ENCODE measurements around the gene EDNRB. TPM values are rescaled to one million over a fixed set of nuclear protein-coding genes. Genes with fewer than 3 reads are reported as not detected.

EDNRB gene
- total RNA-seq, 1 donor from 2014 or later = not detected

GRCh38 chr13:77883328-77883727, 35.3 kb downstream of the EDNRB start:
- Mint-ChIP-seq H3K27ac (no peak overlapping the region), H3K4me3 (no peak overlapping the region), H3K9me3 (no peaks in the 10 kb centered on the region), H3K4me1 (no peaks in the 10 kb centered on the region), H3K36me3 (ENCODE audit: low read depth) (no peaks in the 10 kb centered on the region), H3K27me3 (peaks cover 4% of the 10 kb centered on the region)
- intact Hi-C loops (cut with micrococcal nuclease) = no loop called here
- no peak for DNase-seq

GRCh38 chr13:77878190-77878589, 40.4 kb downstream of the EDNRB start:
- intact Hi-C loops (cut with micrococcal nuclease) = no loop called here
- no peak overlapping the region for H3K4me3 Mint-ChIP-seq
- DNase-seq = no peak
- no peaks in the 10 kb centered on the region for H3K27me3 Mint-ChIP-seq
- H3K4me1 Mint-ChIP-seq = no peaks in the 10 kb centered on the region
- H3K9me3 Mint-ChIP-seq = no peaks in the 10 kb centered on the region
- no peaks in the 10 kb centered on the region for H3K36me3 Mint-ChIP-seq (ENCODE audit: low read depth)
- no peak overlapping the region for H3K27ac Mint-ChIP-seq

DNA sequence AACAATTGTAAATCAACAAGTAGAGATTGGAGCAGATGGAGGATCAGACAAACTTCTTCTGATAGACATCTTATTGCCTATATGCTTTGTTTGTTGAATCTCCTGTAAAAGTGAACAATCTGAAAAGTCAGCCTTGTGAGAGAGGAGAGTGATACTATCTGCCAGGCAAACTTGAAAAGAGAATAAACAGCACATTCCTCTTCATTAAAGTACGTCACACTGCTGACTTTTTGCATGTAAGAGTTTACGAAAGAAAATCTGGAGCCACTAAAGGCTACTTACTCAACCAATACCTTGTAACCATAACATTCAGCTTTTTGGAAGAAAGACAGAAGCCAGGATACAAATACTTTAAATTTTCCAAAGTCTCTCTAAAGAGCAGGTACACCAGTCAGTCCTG, 42.5 kb downstream of the EDNRB start:
- DNase-seq = no peak
- no peaks in the 10 kb centered on the region for H3K4me1 Mint-ChIP-seq
- peaks cover 3% of the 10 kb centered on the region for H3K9me3 Mint-ChIP-seq
- no peaks in the 10 kb centered on the region for H3K36me3 Mint-ChIP-seq (ENCODE audit: low read depth)
- H3K4me3 Mint-ChIP-seq = no peak overlapping the region
- peaks cover 3% of the 10 kb centered on the region for H3K27me3 Mint-ChIP-seq
- H3K27ac Mint-ChIP-seq = no peak overlapping the region
- intact Hi-C loops (cut with micrococcal nuclease) = no loop called here

GRCh38 chr13:77874406-77874805, 44.2 kb downstream of the EDNRB start:
- peaks cover 3% of the 10 kb centered on the region for H3K27me3 Mint-ChIP-seq
- intact Hi-C loops (cut with micrococcal nuclease) = no loop called here
- DNase-seq = no peak
- H3K9me3 Mint-ChIP-seq = peaks cover 4% of the 10 kb centered on the region
- no peaks in the 10 kb centered on the region for H3K4me1 Mint-ChIP-seq
- H3K27ac Mint-ChIP-seq = no peak overlapping the region
- no peak overlapping the region for H3K4me3 Mint-ChIP-seq
- H3K36me3 Mint-ChIP-seq (ENCODE audit: low read depth) = no peaks in the 10 kb centered on the region

- H3K36me3 Mint-ChIP-seq (ENCODE audit: low read depth) = peaks cover 2% of the 10 kb centered on the region
- no peak for DNase-seq
- H3K9me3 Mint-ChIP-seq = peaks cover 12% of the 10 kb centered on the region
- no peak overlapping the region for H3K4me3 Mint-ChIP-seq
- peaks cover 3% of the 10 kb centered on the region for H3K27me3 Mint-ChIP-seq
- H3K4me1 Mint-ChIP-seq = peaks cover 5% of the 10 kb centered on the region
- intact Hi-C loops (cut with micrococcal nuclease) = no loop called here
- no peak overlapping the region for H3K27ac Mint-ChIP-seq
Observed at GRCh38 chr13:77872995-77873394, 45.6 kb downstream of the EDNRB start.

DNA sequence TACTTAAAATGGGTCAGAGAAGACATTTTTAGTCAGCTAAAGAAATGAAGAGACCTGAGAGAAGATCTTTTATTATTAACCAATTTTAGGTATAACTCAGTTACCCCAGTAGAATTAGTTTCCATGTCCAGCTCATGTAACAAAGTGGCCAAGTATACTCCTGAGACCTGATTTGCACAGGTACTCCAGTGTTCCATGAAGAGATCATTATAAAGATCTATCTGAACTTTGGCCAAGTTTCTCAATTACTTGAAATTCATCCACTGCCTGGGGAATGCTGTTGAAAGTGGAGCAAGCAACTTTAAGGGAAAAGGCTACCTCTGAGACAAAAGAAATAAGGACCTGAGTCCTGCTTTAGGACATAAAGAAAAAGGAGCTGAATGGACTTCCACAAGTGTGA, 47.0 kb downstream of the EDNRB start:
- no peak overlapping the region for H3K27ac Mint-ChIP-seq
- DNase-seq = no peak
- H3K27me3 Mint-ChIP-seq = peaks cover 3% of the 10 kb centered on the region
- H3K4me1 Mint-ChIP-seq = peaks cover 5% of the 10 kb centered on the region
- no peak overlapping the region for H3K4me3 Mint-ChIP-seq
- peaks cover 2% of the 10 kb centered on the region for H3K36me3 Mint-ChIP-seq (ENCODE audit: low read depth)
- peaks cover 23% of the 10 kb centered on the region for H3K9me3 Mint-ChIP-seq
- intact Hi-C loops (cut with micrococcal nuclease) = no loop called here

DNA sequence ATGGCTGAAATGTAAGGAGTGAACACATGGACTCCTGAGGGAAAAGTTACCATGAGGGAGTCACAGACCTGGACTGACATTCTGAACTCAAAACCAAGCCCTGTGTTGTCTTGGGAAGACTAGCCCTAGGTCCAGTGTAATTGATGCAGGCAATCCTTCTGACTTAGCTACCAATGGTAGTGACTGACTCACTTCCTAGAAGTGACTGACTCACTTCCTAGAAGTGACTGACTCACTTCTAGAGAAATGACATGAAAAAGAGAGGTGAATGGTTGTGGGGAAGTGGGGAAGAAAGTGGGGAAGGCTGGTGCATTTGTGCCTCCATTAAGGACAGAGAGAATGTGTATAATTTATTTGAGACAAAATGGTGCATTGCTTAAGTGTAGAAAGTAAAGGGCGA, 49.9 kb downstream of the EDNRB start:
- no peak for DNase-seq
- Mint-ChIP-seq H3K9me3 (peaks cover 23% of the 10 kb centered on the region), H3K4me1 (peaks cover 5% of the 10 kb centered on the region), H3K27ac (no peak overlapping the region), H3K4me3 (no peak overlapping the region), H3K27me3 (peaks cover 5% of the 10 kb centered on the region), H3K36me3 (ENCODE audit: low read depth) (peaks cover 2% of the 10 kb centered on the region)
- intact Hi-C loops (cut with micrococcal nuclease) = no loop called here

- Mint-ChIP-seq H3K4me1 (peaks cover 5% of the 10 kb centered on the region), H3K27me3 (peaks cover 7% of the 10 kb centered on the region), H3K27ac (no peak overlapping the region), H3K4me3 (no peak overlapping the region), H3K36me3 (ENCODE audit: low read depth) (peaks cover 2% of the 10 kb centered on the region), H3K9me3 (peaks cover 23% of the 10 kb centered on the region)
- intact Hi-C loops (cut with micrococcal nuclease) = no loop called here
- no peak for DNase-seq
Observed at GRCh38 chr13:77866971-77867370, 51.7 kb downstream of the EDNRB start.

DNA sequence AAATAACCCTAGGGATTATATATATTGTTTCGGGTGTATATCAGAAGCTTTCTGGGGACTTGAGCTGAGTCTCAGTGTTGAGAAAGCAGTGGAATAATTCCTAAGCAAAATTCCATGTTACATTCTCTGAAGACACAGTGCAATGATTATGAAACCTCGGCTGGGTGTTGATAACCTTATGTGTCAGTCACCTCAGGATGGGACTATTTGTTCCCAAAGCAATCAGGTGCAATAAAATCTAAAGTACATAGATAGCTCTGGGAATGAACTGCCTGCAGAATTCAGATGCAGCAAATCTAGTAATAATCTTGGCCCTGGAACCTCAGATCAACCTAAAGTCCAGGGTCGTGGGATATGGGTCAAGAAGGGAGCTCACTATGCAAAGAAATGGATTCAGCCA, 53.0 kb downstream of the EDNRB start:
- H3K27ac Mint-ChIP-seq = no peak overlapping the region
- H3K27me3 Mint-ChIP-seq = peaks cover 4% of the 10 kb centered on the region
- peaks cover 18% of the 10 kb centered on the region for H3K9me3 Mint-ChIP-seq
- no peak for DNase-seq
- peaks cover 2% of the 10 kb centered on the region for H3K36me3 Mint-ChIP-seq (ENCODE audit: low read depth)
- H3K4me3 Mint-ChIP-seq = no peak overlapping the region
- peaks cover 5% of the 10 kb centered on the region for H3K4me1 Mint-ChIP-seq
- intact Hi-C loops (cut with micrococcal nuclease) = no loop called here

GRCh38 chr13:77863144-77863543, 55.5 kb downstream of the EDNRB start:
- Mint-ChIP-seq H3K4me3 (no peak overlapping the region), H3K36me3 (ENCODE audit: low read depth) (no peaks in the 10 kb centered on the region)

DNA sequence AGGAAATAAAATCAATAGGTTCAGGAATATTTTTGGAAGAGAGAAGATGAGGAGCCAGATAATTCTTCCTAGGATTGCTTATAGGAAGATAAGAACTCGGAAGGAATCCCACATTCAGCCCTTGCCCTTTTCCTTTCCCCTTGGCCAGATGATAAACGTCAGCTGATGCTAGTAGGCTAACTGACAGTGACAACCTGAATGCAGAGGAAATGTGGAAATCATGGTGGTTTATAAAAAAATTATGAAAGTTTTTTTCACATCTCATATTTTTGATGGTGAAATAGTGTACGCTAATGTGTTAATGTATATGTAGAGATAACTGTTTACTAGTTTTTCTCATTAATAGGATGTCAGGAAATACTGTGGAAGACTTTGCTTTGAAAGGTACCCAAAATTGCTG, 56.9 kb downstream of the EDNRB start:
- no peak overlapping the region for H3K4me3 Mint-ChIP-seq
- intact Hi-C loops (cut with micrococcal nuclease) = no loop called here
- no peak for DNase-seq

More at GRCh38 chr13:77863144-77863543, 55.5 kb downstream of the EDNRB start:
- H3K27me3 Mint-ChIP-seq = peaks cover 4% of the 10 kb centered on the region
- no peaks in the 10 kb centered on the region for H3K4me1 Mint-ChIP-seq
- no peak overlapping the region for H3K27ac Mint-ChIP-seq
- peaks cover 12% of the 10 kb centered on the region for H3K9me3 Mint-ChIP-seq
- intact Hi-C loops (cut with micrococcal nuclease) = no loop called here
- DNase-seq = no peak

GRCh38 chr13:77860507-77860981, 58.1 kb downstream of the EDNRB start:
- Mint-ChIP-seq H3K36me3 (ENCODE audit: low read depth) (no peaks in the 10 kb centered on the region), H3K4me3 (no peak overlapping the region), H3K27me3 (peaks cover 4% of the 10 kb centered on the region), H3K27ac (no peak overlapping the region), H3K9me3 (no peaks in the 10 kb centered on the region), H3K4me1 (no peaks in the 10 kb centered on the region)
- intact Hi-C loops (cut with micrococcal nuclease) = no loop called here
- no peak for DNase-seq

More for the DNA sequence above, 56.9 kb downstream of the EDNRB start:
- peaks cover 4% of the 10 kb centered on the region for H3K27me3 Mint-ChIP-seq
- no peaks in the 10 kb centered on the region for H3K9me3 Mint-ChIP-seq
- H3K36me3 Mint-ChIP-seq (ENCODE audit: low read depth) = no peaks in the 10 kb centered on the region
- H3K27ac Mint-ChIP-seq = no peak overlapping the region
- no peaks in the 10 kb centered on the region for H3K4me1 Mint-ChIP-seq

- H3K4me1 Mint-ChIP-seq = no peaks in the 10 kb centered on the region
- H3K4me3 Mint-ChIP-seq = no peak overlapping the region
- no peaks in the 10 kb centered on the region for H3K9me3 Mint-ChIP-seq
- DNase-seq = no peak
- H3K36me3 Mint-ChIP-seq (ENCODE audit: low read depth) = no peaks in the 10 kb centered on the region
- intact Hi-C loops (cut with micrococcal nuclease) = no loop called here
- H3K27me3 Mint-ChIP-seq = peaks cover 4% of the 10 kb centered on the region
- no peak overlapping the region for H3K27ac Mint-ChIP-seq
Observed at GRCh38 chr13:77859450-77859849, 59.2 kb downstream of the EDNRB start.

GRCh38 chr13:77857531-77858209, 61.0 kb downstream of the EDNRB start:
- intact Hi-C loops (cut with micrococcal nuclease) = no loop called here
- Mint-ChIP-seq H3K27me3 (no peaks in the 10 kb centered on the region), H3K27ac (no peak overlapping the region), H3K9me3 (no peaks in the 10 kb centered on the region), H3K36me3 (ENCODE audit: low read depth) (no peaks in the 10 kb centered on the region), H3K4me3 (no peak overlapping the region), H3K4me1 (no peaks in the 10 kb centered on the region)
- peak; percentile 20 for DNase-seq

DNA sequence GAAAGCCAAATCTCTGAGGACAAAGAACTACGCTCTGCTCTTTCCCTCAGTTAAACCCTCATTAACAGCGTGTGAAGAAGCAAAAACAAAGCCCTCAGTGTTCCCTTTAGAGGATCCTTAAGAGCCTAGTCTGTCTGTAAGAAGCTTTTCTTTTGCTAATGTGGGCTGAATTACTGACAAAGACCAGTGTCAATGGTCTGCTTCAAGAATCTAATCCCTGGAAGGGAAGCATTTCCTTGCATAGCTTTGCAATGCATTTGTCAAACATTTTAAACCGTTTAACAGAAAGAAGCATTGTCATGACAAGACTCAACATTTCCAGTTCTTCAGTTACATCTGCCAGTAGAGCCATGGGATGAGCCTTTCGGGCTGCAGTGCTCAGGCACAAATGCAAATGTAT, 64.9 kb downstream of the EDNRB start:
- Mint-ChIP-seq H3K27ac (no peak overlapping the region), H3K9me3 (no peaks in the 10 kb centered on the region), H3K4me3 (no peak overlapping the region), H3K36me3 (ENCODE audit: low read depth) (no peaks in the 10 kb centered on the region), H3K4me1 (no peaks in the 10 kb centered on the region), H3K27me3 (no peaks in the 10 kb centered on the region)
- no peak for DNase-seq
- intact Hi-C loops (cut with micrococcal nuclease) = no loop called here
